Panc1 (cell line): Measurements from ENCODE around the gene ITGB1. TPM values are rescaled to one million over a fixed set of nuclear protein-coding genes. Genes with fewer than 3 reads are reported as not detected.
"Not testable (repeated sequence)": the region's sequence is repeated elsewhere in the genome, so short reads cannot be mapped to it uniquely, and the experiment has no call there.

Experiments
- ATAC-seq: fragments of 200-7000 bp; cut with Tn5 transposase; 2 replicates; pipeline ENCODE4 v1.9.1; 2020; ENCODE audit warnings: mild to moderate bottlenecking, moderate library complexity
- BruUV-seq: library from RNA; stranded (reverse); fragments of 400-500 nt; replicated peaks from 2 replicates; lab custom pipeline; 2021; lab: Mats Ljungman, UMichigan
- CTCF ChIA-PET: fragments of 300-600 bp; sonication (Branson Sonifier 250); formaldehyde crosslinking; loops from one replicate; lab custom pipeline; 2022; ENCODE audit warnings: antibody characterized with exemption; lab: Charles Lee
- POLR2A ChIA-PET: fragments of 300-600 bp; sonication (Branson Sonifier 250); formaldehyde crosslinking; loops from one replicate; lab custom pipeline; 2022; ENCODE audit warnings: antibody characterized with exemption; lab: Charles Lee
- DNase-seq: peaks from one replicate; pipeline ENCODE4 v3.0.0-alpha.2; 2010; ENCODE audit warnings: low read depth, low spot score
- H3K27ac ChIP-seq: 2 replicates; pipeline ENCODE4 v1.5.1; 2011; ENCODE audit warnings: mild to moderate bottlenecking, low read length, inconsistent platforms
- H3K27me3 ChIP-seq: fragments of 200-500 bp; sonication (Bioruptor generic); 2 replicates; pipeline ENCODE4 v1.6.0; 2014; ENCODE audit warnings: low read length, inconsistent platforms; ENCODE audit not compliant: control insufficient read depth, insufficient read depth
- H3K36me3 ChIP-seq: fragments of 200-500 bp; sonication (Bioruptor generic); 2 replicates; pipeline ENCODE4 v1.5.1; 2014; ENCODE audit warnings: inconsistent platforms, mild to moderate bottlenecking, low read length, moderate library complexity; ENCODE audit not compliant: control insufficient read depth, insufficient read depth
- H3K4me1 ChIP-seq: 2 replicates; pipeline ENCODE4 v1.5.1; 2011; ENCODE audit warnings: inconsistent platforms, mild to moderate bottlenecking, low read length, moderate library complexity; ENCODE audit not compliant: control insufficient read depth, insufficient read depth
- H3K4me3 ChIP-seq, 2 experiments: 2 replicates each; pipeline ENCODE4 v1.5.1; 2011 to 2012; ENCODE audit warnings: low read depth in 2 of 2, low read length in 2 of 2, mild to moderate bottlenecking in 2 of 2, inconsistent platforms in 1 of 2, moderate library complexity in 1 of 2
- H3K9me3 ChIP-seq: fragments of 200-500 bp; sonication (Bioruptor generic); 2 replicates; pipeline ENCODE4 v1.5.1; 2014; ENCODE audit warnings: low read depth, mild to moderate bottlenecking, inconsistent platforms, low read length, moderate library complexity; ENCODE audit not compliant: control insufficient read depth, insufficient read depth
- POLR2AphosphoS5 ChIP-seq: IDR thresholded peaks from 2 replicates; pipeline ENCODE4 v1.6.1; 2012; ENCODE audit warnings: mild to moderate bottlenecking, low read depth, low read length, moderate library complexity
- REST ChIP-seq, 2 experiments: IDR thresholded peaks; 2 replicates each; pipeline ENCODE4 v1.6.1; 2011 to 2012; ENCODE audit warnings: low read depth in 2 of 2, control low read depth in 1 of 2, low read length in 1 of 2, mild to moderate bottlenecking in 1 of 2, moderate library complexity in 1 of 2; ENCODE audit not compliant: insufficient read depth in 1 of 2
- SIN3A ChIP-seq: IDR thresholded peaks from 2 replicates; pipeline ENCODE4 v1.6.1; 2012; ENCODE audit warnings: low read depth, mild to moderate bottlenecking, low read length, moderate library complexity, borderline replicate concordance; ENCODE audit not compliant: insufficient read depth
- TCF7L2 ChIP-seq: IDR thresholded peaks from 2 replicates; pipeline ENCODE4 v1.6.1; 2011; ENCODE audit warnings: mild to moderate bottlenecking, low read depth, low read length, inconsistent platforms
- in situ Hi-C: cut with HindIII; loops from 2 replicates; pipeline ENCODE4 v1.10.0; 2016; ENCODE audit warnings: low sequenced_read_pairs, low pct_unique_long_range_greater_than_20kb
- intact Hi-C: fragments of 100-400 bp; cut with micrococcal nuclease; formaldehyde crosslinking; loops from one replicate; pipeline ENCODE4 v1.10.0; 2022; ENCODE audit not compliant: unreplicated experiment
- total RNA-seq: library from RNA; stranded (reverse); gene quantifications from one replicate; pipeline ENCODE4 v1.2.1, GENCODE V29; 2021; ENCODE audit not compliant: unreplicated experiment
- TF ChIP-seq, protein P1 (sequence below): fragments of 450-650 bp; IDR thresholded peaks from 2 replicates; pipeline ENCODE4 v1.5.1; 2017; ENCODE audit warnings: mild to moderate bottlenecking

Gene ITGB1
- total RNA-seq, 1 experiment from 2014 or later = 803 TPM

DNA sequence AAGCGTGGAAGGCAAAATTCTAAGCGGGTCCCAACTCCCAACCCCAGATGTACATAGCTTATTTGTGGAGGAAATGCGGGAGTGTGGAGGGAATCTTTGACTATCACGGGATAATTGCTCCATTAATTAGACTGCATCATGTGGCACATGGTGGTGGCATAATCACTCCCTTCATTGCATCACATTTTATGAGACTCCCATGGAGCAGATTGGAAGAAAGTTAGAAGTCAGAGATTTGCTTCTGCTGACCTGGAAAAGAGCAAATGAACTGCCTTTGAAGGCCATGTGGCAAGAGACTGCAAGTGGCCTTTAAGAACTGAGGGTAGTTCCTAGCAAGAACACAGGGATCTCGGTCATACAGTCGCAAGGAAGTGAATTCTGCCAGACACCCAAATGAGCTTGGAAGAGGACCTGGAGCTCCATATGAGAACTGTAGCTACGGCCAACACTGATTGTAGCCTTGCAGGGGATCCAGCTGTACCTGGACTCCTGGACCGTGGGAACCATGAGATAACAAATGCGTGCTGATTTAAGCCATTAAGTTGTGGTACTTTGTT is 37.1 kb upstream of the ITGB1 start:
- no peak overlapping the region for H3K4me3 ChIP-seq
- no peaks in the 10 kb centered on the region for H3K36me3 ChIP-seq
- H3K9me3 ChIP-seq = no peaks in the 10 kb centered on the region; the same call in 1 of the 2 replicates
- peak overlapping the region; percentile 88 for H3K27ac ChIP-seq
- ChIA-PET POLR2A (no interaction called here), CTCF (no interaction called here)
- H3K4me1 ChIP-seq = no peaks in the 10 kb centered on the region; the same call in 1 of the 2 replicates
- no TSS peak for BruUV-seq
- TF ChIP-seq TCF7L2 = no peak
- no peak for TF ChIP-seq REST (IDR thresholded peaks at IDR 0.05; ENCODE audit: insufficient read depth in 1 of 2, low read depth in 2 of 2, low read length in 1 of 2)
- no peak for TF ChIP-seq SIN3A
- no peak for TF ChIP-seq POLR2AphosphoS5
- TF ChIP-seq, protein P1, sequence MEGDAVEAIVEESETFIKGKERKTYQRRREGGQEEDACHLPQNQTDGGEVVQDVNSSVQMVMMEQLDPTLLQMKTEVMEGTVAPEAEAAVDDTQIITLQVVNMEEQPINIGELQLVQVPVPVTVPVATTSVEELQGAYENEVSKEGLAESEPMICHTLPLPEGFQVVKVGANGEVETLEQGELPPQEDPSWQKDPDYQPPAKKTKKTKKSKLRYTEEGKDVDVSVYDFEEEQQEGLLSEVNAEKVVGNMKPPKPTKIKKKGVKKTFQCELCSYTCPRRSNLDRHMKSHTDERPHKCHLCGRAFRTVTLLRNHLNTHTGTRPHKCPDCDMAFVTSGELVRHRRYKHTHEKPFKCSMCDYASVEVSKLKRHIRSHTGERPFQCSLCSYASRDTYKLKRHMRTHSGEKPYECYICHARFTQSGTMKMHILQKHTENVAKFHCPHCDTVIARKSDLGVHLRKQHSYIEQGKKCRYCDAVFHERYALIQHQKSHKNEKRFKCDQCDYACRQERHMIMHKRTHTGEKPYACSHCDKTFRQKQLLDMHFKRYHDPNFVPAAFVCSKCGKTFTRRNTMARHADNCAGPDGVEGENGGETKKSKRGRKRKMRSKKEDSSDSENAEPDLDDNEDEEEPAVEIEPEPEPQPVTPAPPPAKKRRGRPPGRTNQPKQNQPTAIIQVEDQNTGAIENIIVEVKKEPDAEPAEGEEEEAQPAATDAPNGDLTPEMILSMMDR = no peak
- DNase-seq (no peak), ATAC-seq (peak; percentile 62; the same call in 1 of the 2 replicates)
- intact Hi-C loops = no loop called here
- H3K27me3 ChIP-seq = no peaks in the 10 kb centered on the region
- in situ Hi-C loops = no loop called here

- CTCF ChIA-PET, DNase-seq, H3K27me3 ChIP-seq, H3K4me3 ChIP-seq, H3K36me3 ChIP-seq, BruUV-seq, ATAC-seq, H3K9me3 ChIP-seq, intact Hi-C loops, in situ Hi-C loops, POLR2A ChIA-PET, H3K4me1 ChIP-seq: not testable (repeated sequence)
- peak overlapping the region; percentile 88; the same call in 1 of the 2 replicates for H3K27ac ChIP-seq
Observed at GRCh38 chr10:32994632-32995031, 36.6 kb upstream of the ITGB1 start.

GRCh38 chr10:32992310-32992709 is 34.3 kb upstream of the ITGB1 start:
- H3K36me3 ChIP-seq, CTCF ChIA-PET, POLR2A ChIA-PET, ATAC-seq, DNase-seq, BruUV-seq, intact Hi-C loops, H3K27me3 ChIP-seq, H3K9me3 ChIP-seq, in situ Hi-C loops, H3K4me3 ChIP-seq, H3K4me1 ChIP-seq: not testable (repeated sequence)
- H3K27ac ChIP-seq = peak overlapping the region; percentile 100
